GM19395 (cell line): ENCODE results near the gene TLN1.

Source experiments
- ATAC-seq: cut with Tn5 transposase; IDR thresholded peaks from one replicate; pipeline ENCODE4 v1.9.1; 2021; ENCODE audit warnings: mild to moderate bottlenecking, moderate library complexity; ENCODE audit not compliant: unreplicated experiment

TLN1 gene

GRCh38 chr9:35688558-35689541 is 43.1 kb downstream of the TLN1 start:
- no peak for ATAC-seq

- ATAC-seq = no peak
Measured at GRCh38 chr9:35687972-35688557, 43.9 kb downstream of the TLN1 start.

GRCh38 chr9:35687306-35687705 is 44.7 kb downstream of the TLN1 start:
- ATAC-seq = no peak

- ATAC-seq = no peak
Measured at GRCh38 chr9:35686222-35687203, 45.5 kb downstream of the TLN1 start.

GRCh38 chr9:35685506-35685905 is 46.5 kb downstream of the TLN1 start:
- ATAC-seq = no peak

- no peak for ATAC-seq
Measured at GRCh38 chr9:35684921-35685320, 47.1 kb downstream of the TLN1 start.

GRCh38 chr9:35683323-35683722 is 48.7 kb downstream of the TLN1 start:
- no peak for ATAC-seq

GRCh38 chr9:35682520-35683315 is 49.3 kb downstream of the TLN1 start:
- no peak for ATAC-seq

GRCh38 chr9:35682051-35682450 is 49.9 kb downstream of the TLN1 start:
- no peak for ATAC-seq

GRCh38 chr9:35681341-35682002 is 50.5 kb downstream of the TLN1 start:
- no peak for ATAC-seq

- ATAC-seq = no peak
Measured at GRCh38 chr9:35680331-35681105, 51.5 kb downstream of the TLN1 start.

- ATAC-seq = no peak
Measured at GRCh38 chr9:35679766-35680330, 52.1 kb downstream of the TLN1 start.

- no peak for ATAC-seq
Measured at GRCh38 chr9:35679091-35679490, 52.9 kb downstream of the TLN1 start.

GRCh38 chr9:35675732-35676392 is 56.1 kb downstream of the TLN1 start:
- no peak for ATAC-seq

- no peak for ATAC-seq
Measured at GRCh38 chr9:35675204-35675603, 56.8 kb downstream of the TLN1 start.

GRCh38 chr9:35674025-35674361 is 58.0 kb downstream of the TLN1 start:
- no peak for ATAC-seq

GRCh38 chr9:35673132-35674024 is 58.6 kb downstream of the TLN1 start, which contains the start of gene CA9:
CA9 (plus strand) TSS chr9:35673928; CDS start chr9:35673960, 32 bp downstream.
- ATAC-seq = no peak
